Caco-2 (cell line): ENCODE measurements around the gene MSMP. TPM values are rescaled to one million over a fixed set of nuclear protein-coding genes. Genes with fewer than 3 reads are reported as not detected.

Source experiments
- BruUV-seq: library from RNA; stranded (reverse); fragments of 400-500 nt; replicated peaks from 2 replicates; lab custom pipeline; 2021; lab: Mats Ljungman, UMichigan
- CTCF ChIA-PET: fragments of 300-600 bp; sonication (Branson Sonifier 250); formaldehyde crosslinking; loops from one replicate; lab custom pipeline; 2022; ENCODE audit warnings: antibody characterized with exemption; lab: Charles Lee
- POLR2A ChIA-PET: fragments of 300-600 bp; sonication (Branson Sonifier 250); formaldehyde crosslinking; loops from one replicate; lab custom pipeline; 2022; ENCODE audit warnings: antibody characterized with exemption; lab: Charles Lee
- DNase-seq, 2 experiments: peaks; one replicate each; pipeline versions ENCODE4 v3.0.0 to v3.0.0-alpha.2; 2020 to 2022
- H3K27me3 ChIP-seq: replicated peaks from 2 replicates; pipeline ENCODE4 v1.6.0; 2011; ENCODE audit warnings: low read length; ENCODE audit not compliant: control insufficient read depth, insufficient read depth
- H3K36me3 ChIP-seq: 2 replicates; pipeline ENCODE4 v1.5.1; 2011; ENCODE audit warnings: low read length; ENCODE audit not compliant: control insufficient read depth, insufficient read depth
- H3K4me1 ChIP-seq: fragments of 250-450 bp; sonication (Bioruptor Pico); 2 replicates; pipeline ENCODE4 v1.5.1; 2020; ENCODE audit warnings: mild to moderate bottlenecking
- H3K4me3 ChIP-seq: 2 replicates; pipeline ENCODE4 v1.5.1; 2011; ENCODE audit warnings: low read depth, mild to moderate bottlenecking, control low read depth, low read length
- H3K9me3 ChIP-seq: fragments of 250-450 bp; sonication (Bioruptor Pico); 2 replicates; pipeline ENCODE4 v1.5.1; 2020; ENCODE audit warnings: mild to moderate bottlenecking, moderate library complexity
- H3K27ac Mint-ChIP-seq: one replicate; pipeline ENCODE4 v1.8.0; 2022; ENCODE audit warnings: mixed read lengths; ENCODE audit not compliant: unreplicated experiment
- H3K27me3 Mint-ChIP-seq: one replicate; pipeline ENCODE4 v1.8.0; 2022; ENCODE audit warnings: mixed read lengths; ENCODE audit not compliant: insufficient read depth, unreplicated experiment
- H3K36me3 Mint-ChIP-seq: one replicate; pipeline ENCODE4 v1.8.0; 2022; ENCODE audit warnings: mild to moderate bottlenecking, mixed read lengths; ENCODE audit not compliant: insufficient read depth, unreplicated experiment
- H3K4me1 Mint-ChIP-seq: one replicate; pipeline ENCODE4 v1.8.0; 2022; ENCODE audit warnings: low read depth, mixed read lengths; ENCODE audit not compliant: unreplicated experiment
- H3K4me3 Mint-ChIP-seq: one replicate; pipeline ENCODE4 v1.8.0; 2022; ENCODE audit warnings: mild to moderate bottlenecking, moderate library complexity, mixed read lengths; ENCODE audit not compliant: unreplicated experiment
- H3K9me3 Mint-ChIP-seq: one replicate; pipeline ENCODE4 v1.8.0; 2022; ENCODE audit warnings: mixed read lengths; ENCODE audit not compliant: unreplicated experiment
- intact Hi-C: fragments of 100-400 bp; cut with micrococcal nuclease; formaldehyde crosslinking; loops from one replicate; pipeline ENCODE4 v1.10.0; 2022; ENCODE audit not compliant: unreplicated experiment
- total RNA-seq: library from RNA; stranded (reverse); gene quantifications from 2 replicates; pipeline ENCODE4 v1.2.3, GENCODE V29; 2022
- TF ChIP-seq, protein P1 (sequence below), 2 experiments: fragments of 200-600 bp in 1 of 2; IDR thresholded peaks; 1 replicate in 1 of 2; 2 replicates in 1 of 2; pipeline versions ENCODE4 v1.5.1 to v1.8.0; 2011 to 2022; ENCODE audit warnings: antibody characterized with exemption in 1 of 2, control low read depth in 1 of 2, inconsistent platforms in 1 of 2, low read depth in 1 of 2, low read length in 1 of 2, mild to moderate bottlenecking in 1 of 2, moderate library complexity in 1 of 2; ENCODE audit not compliant: insufficient read depth in 1 of 2, severe bottlenecking in 1 of 2, unreplicated experiment in 1 of 2

Gene MSMP
- total RNA-seq, 1 experiment from 2014 or later, result not detected

GRCh38 chr9:35729101-35729500, 25.0 kb downstream of the MSMP start:
- intact Hi-C loops, result no loop called here
- H3K36me3 ChIP-seq, result peaks cover 3% of the 10 kb centered on the region
- Mint-ChIP-seq H3K27ac (no peak overlapping the region), H3K27me3 (no peaks in the 10 kb centered on the region), H3K4me1 (no peaks in the 10 kb centered on the region), H3K36me3 (peaks cover 47% of the 10 kb centered on the region), H3K4me3 (no peak overlapping the region), H3K9me3 (no peaks in the 10 kb centered on the region)
- no peak overlapping the region for H3K4me3 ChIP-seq
- peaks cover 57% of the 10 kb centered on the region for H3K4me1 ChIP-seq
- TF ChIP-seq, protein P1, sequence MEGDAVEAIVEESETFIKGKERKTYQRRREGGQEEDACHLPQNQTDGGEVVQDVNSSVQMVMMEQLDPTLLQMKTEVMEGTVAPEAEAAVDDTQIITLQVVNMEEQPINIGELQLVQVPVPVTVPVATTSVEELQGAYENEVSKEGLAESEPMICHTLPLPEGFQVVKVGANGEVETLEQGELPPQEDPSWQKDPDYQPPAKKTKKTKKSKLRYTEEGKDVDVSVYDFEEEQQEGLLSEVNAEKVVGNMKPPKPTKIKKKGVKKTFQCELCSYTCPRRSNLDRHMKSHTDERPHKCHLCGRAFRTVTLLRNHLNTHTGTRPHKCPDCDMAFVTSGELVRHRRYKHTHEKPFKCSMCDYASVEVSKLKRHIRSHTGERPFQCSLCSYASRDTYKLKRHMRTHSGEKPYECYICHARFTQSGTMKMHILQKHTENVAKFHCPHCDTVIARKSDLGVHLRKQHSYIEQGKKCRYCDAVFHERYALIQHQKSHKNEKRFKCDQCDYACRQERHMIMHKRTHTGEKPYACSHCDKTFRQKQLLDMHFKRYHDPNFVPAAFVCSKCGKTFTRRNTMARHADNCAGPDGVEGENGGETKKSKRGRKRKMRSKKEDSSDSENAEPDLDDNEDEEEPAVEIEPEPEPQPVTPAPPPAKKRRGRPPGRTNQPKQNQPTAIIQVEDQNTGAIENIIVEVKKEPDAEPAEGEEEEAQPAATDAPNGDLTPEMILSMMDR (IDR thresholded peaks at IDR 0.05; ENCODE audit: insufficient read depth in 1 of 2, low read depth in 1 of 2, low read length in 1 of 2, severe bottlenecking in 1 of 2, unreplicated experiment in 1 of 2), result no peak
- ChIA-PET CTCF (interaction anchor here (1.5 to 3.3 kb wide), 4 partner anchors 32 to 85 kb away, joined by 4 to 33 read pairs (median 5); partner anchors contain the start of gene HINT2), POLR2A (interaction anchor here (0.5 to 2.8 kb wide), 4 partner anchors 20 to 125 kb away, joined by 4 to 32 read pairs (median 14); partner anchors contain the start of genes CCDC107, GBA2, RGP1 and RMRP)
- BruUV-seq, result no TSS peak
- H3K9me3 ChIP-seq, result no peaks in the 10 kb centered on the region
- H3K27me3 ChIP-seq, result no peaks in the 10 kb centered on the region
- DNase-seq, result no peak

GRCh38 chr9:35728041-35728971, 25.8 kb downstream of the MSMP start:
- H3K4me1 ChIP-seq, result peaks cover 52% of the 10 kb centered on the region
- TF ChIP-seq, protein P1 (IDR thresholded peaks at IDR 0.05; ENCODE audit: insufficient read depth in 1 of 2, low read depth in 1 of 2, low read length in 1 of 2, severe bottlenecking in 1 of 2, unreplicated experiment in 1 of 2), result no peak
- no peaks in the 10 kb centered on the region for H3K9me3 ChIP-seq
- H3K36me3 Mint-ChIP-seq, result peaks cover 49% of the 10 kb centered on the region
- no peak overlapping the region for H3K4me3 Mint-ChIP-seq
- H3K27me3 ChIP-seq, result no peaks in the 10 kb centered on the region
- H3K36me3 ChIP-seq, result peaks cover 5% of the 10 kb centered on the region
- intact Hi-C loops, result loop anchor here (1.0 kb wide), 1 partner anchor 67 kb away; no protein-coding TSS in a partner anchor
- no peaks in the 10 kb centered on the region for H3K27me3 Mint-ChIP-seq
- ChIA-PET POLR2A (interaction anchor here (0.5 to 2.8 kb wide), 23 partner anchors 17 to 1063 kb away, joined by 3 to 32 read pairs (median 4); partner anchors contain the start of genes ARHGEF39, CCDC107, GBA2 and RGP1), CTCF (interaction anchor here (0.6 to 3.3 kb wide), 15 partner anchors 8 to 657 kb away, joined by 3 to 33 read pairs (median 5); partner anchors contain the start of genes ARHGEF39, CCDC107, GBA2 and HINT2)
- H3K27ac Mint-ChIP-seq, result no peak overlapping the region
- TSS peak; percentile 31 for BruUV-seq
- no peaks in the 10 kb centered on the region for H3K9me3 Mint-ChIP-seq
- H3K4me1 Mint-ChIP-seq, result no peaks in the 10 kb centered on the region
- peak overlapping the region; percentile 34 for H3K4me3 ChIP-seq
- DNase-seq, result peak; percentile 88 to 92

GRCh38 chr9:35727676-35728040, 26.4 kb downstream of the MSMP start:
- peaks cover 5% of the 10 kb centered on the region for H3K36me3 ChIP-seq
- peak overlapping the region; percentile 34 for H3K4me3 ChIP-seq
- no peak overlapping the region for H3K4me3 Mint-ChIP-seq
- ChIA-PET POLR2A (interaction anchor here (0.6 to 2.8 kb wide), 22 partner anchors 16 to 1062 kb away, joined by 3 to 32 read pairs (median 4); partner anchors contain the start of genes ARHGEF39, CCDC107, GBA2 and RGP1), CTCF (interaction anchor here (0.6 to 3.3 kb wide), 15 partner anchors 9 to 656 kb away, joined by 3 to 33 read pairs (median 5); partner anchors contain the start of genes ARHGEF39, CCDC107, GBA2 and HINT2)
- H3K27me3 Mint-ChIP-seq, result no peaks in the 10 kb centered on the region
- H3K27me3 ChIP-seq, result no peaks in the 10 kb centered on the region
- H3K9me3 ChIP-seq, result no peaks in the 10 kb centered on the region
- no peak for DNase-seq
- no peaks in the 10 kb centered on the region for H3K4me1 Mint-ChIP-seq
- H3K9me3 Mint-ChIP-seq, result no peaks in the 10 kb centered on the region
- peaks cover 51% of the 10 kb centered on the region for H3K4me1 ChIP-seq
- no TSS peak for BruUV-seq
- H3K27ac Mint-ChIP-seq, result no peak overlapping the region
- TF ChIP-seq, protein P1 (IDR thresholded peaks at IDR 0.05; ENCODE audit: insufficient read depth in 1 of 2, low read depth in 1 of 2, low read length in 1 of 2, severe bottlenecking in 1 of 2, unreplicated experiment in 1 of 2), result no peak
- H3K36me3 Mint-ChIP-seq, result peaks cover 49% of the 10 kb centered on the region
- intact Hi-C loops, result loop anchor here (1.0 kb wide), 1 partner anchor 66 kb away; no protein-coding TSS in a partner anchor
